NCI-H748 (cell line): ENCODE measurements around the gene SRCAP.
A peak's percentile ranks its signal among the peaks of the same experiment; 100 is the strongest.

Experiments used
- DNase-seq: peaks from one replicate; lab custom pipeline; 2025; ENCODE audit not compliant: unreplicated experiment; lab: John Stamatoyannopoulos, UW

Gene SRCAP

DNA sequence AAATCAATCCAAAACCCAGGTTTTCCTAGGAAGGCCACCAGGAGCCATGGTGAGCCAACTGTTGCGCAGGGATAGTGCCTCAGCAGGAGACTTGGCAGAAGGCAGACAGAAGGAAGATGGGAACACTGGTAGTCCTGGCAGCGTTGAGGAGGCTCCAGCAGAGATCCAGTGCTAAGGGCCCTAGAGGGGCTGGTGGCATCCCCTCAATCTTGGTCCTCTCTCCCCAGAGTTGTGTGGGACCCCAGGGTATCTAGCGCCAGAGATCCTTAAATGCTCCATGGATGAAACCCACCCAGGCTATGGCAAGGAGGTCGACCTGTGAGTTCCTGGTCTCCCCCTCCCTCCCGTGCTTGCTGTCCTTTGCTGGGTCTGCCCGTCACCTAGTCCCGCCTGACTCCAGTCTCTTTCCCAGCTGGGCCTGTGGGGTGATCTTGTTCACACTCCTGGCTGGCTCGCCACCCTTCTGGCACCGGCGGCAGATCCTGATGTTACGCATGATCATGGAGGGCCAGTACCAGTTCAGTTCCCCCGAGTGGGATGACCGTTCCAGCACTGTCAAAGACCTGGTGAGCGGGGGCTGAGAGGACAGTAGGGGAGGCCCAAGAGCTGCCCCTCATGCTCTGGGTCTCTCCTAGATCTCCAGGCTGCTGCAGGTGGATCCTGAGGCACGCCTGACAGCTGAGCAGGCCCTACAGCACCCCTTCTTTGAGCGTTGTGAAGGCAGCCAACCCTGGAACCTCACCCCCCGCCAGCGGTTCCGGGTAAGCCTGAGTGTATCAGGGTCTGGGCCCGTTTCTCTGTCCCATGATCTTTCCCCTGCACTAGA is 57.2 kb downstream of the SRCAP start:
- DNase-seq = no peak

DNA sequence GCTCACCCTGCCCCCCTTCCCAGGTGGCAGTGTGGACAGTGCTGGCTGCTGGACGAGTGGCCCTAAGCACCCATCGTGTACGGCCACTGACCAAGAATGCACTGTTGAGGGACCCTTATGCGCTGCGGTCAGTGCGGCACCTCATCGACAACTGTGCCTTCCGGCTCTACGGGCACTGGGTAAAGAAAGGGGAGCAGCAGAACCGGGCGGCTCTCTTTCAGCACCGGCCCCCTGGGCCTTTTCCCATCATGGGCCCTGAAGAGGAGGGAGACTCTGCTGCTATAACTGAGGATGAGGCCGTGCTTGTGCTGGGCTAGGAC is 57.8 kb downstream of the SRCAP start:
- DNase-seq = no peak

- no peak for DNase-seq
Measured at GRCh38 chr16:30757316-30757715, 58.3 kb downstream of the SRCAP start.

DNA sequence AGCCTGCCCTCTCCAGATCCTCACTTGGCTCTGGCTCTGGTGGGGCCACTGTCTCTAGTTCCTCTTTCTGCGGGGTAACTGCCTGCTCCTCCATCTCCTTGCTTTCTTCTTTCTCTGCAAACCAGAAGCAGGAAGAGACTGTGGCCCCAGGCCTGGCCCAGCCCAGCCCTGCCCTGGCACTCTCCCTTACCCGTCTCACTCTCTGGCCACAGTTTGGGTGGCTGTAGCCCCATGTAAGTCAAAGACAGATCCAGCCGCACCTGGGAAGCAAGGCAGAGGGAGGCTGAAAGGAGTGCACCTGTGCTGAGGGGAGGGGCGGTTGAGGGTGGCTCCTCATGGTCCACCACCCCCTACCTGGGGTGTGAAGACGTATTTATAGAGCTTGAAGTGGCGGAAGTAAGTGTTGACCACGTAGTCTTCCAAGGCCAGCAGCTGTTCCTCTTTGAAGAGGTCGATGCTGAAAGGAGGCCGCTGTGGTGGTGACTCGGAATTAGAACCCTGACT is 60.1 kb downstream of the SRCAP start:
- no peak for DNase-seq

- no peak for DNase-seq
Measured at GRCh38 chr16:30760001-30760559, 61.1 kb downstream of the SRCAP start.

GRCh38 chr16:30760577-30761426 is 61.8 kb downstream of the SRCAP start:
- no peak for DNase-seq

- DNase-seq = peak; percentile 66
Measured at GRCh38 chr16:30761427-30761927, 62.5 kb downstream of the SRCAP start.

GRCh38 chr16:30761928-30762902 is 63.2 kb downstream of the SRCAP start, which contains the start of the genes CFAP119 and RNF40:
CFAP119 (minus strand) TSS chr16:30762062; CDS start chr16:30761748, 314 bp downstream.
RNF40 (plus strand) TSS chr16:30762322; CDS start chr16:30762546, 224 bp downstream.
- DNase-seq = peak; percentile 97

GRCh38 chr16:30762991-30763725 is 64.2 kb downstream of the SRCAP start:
- no peak for DNase-seq

- no peak for DNase-seq
Measured at GRCh38 chr16:30764086-30764485, 65.1 kb downstream of the SRCAP start.

DNA sequence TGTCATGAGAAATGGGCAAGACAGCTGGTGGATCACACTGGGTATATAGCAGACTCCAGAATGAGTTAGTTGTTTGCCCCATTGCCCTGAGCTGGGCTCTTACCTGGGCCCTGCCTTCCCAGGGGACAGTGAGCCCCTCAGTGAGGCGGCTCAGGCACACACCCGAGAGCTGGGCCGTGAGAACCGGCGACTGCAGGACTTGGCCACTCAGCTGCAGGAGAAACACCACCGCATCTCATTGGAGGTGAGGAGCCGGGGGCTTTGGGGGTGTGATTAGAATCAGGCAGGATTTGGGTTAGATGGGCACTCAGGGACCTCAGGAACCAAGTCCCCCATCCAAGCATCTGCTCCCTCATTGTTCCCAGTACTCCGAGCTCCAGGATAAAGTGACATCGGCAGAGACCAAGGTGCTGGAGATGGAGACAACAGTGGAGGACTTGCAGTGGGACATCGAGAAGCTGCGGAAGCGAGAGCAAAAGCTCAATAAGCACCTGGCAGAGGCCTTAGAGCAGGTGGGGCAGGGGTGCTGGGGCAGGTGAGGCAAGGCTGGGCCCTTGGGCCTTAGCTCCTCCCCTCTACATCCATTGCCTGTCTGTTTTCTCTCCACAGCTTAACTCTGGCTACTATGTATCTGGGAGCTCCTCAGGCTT is 66.0 kb downstream of the SRCAP start:
- DNase-seq = no peak

DNA sequence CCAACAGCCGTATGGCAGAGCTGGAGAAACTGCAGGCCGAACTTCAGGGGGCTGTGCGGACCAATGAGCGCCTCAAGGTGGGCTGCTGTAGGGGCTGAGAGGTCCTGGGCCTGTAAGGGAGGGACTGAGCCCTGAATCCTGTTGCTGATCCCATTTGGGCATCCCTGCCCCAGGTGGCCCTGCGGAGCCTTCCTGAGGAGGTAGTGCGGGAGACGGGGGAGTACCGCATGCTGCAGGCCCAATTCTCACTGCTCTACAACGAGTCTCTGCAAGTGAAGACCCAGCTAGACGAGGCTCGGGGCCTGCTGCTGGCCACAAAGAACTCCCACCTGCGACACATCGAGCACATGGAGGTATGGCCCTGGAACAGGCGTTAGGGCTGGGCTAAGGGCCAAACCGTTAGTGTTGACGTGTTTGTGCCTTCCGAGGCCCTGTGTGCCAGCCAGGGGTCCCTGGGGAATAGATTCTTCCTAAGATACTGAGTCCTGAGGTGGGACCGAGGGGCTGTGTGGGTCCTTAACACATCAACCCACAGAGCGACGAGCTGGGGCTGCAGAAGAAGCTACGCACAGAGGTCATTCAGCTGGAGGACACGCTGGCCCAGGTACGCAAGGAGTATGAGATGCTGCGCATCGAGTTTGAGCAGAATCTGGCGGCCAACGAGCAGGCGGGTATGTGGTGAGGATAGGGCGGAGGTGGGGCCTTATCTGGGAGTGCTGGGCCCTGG is 67.4 kb downstream of the SRCAP start:
- no peak for DNase-seq

DNA sequence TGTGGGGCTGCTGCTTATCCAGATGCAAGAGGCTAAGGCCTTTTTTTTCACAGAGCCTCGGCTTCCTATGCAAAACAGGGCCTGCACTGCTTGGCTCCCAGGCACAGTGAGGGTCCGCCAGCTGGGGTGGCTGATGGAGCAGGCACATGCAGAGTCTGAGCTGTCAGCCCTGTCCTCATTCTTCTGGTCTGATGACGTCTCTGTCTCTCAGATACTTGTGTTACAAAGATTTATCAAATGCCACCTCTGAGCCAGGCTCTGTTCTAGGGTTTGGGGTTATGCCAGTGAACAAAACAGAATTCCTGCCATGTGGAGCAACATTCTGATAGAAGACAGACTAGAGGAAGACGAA is 67.9 kb downstream of the SRCAP start:
- DNase-seq = no peak

GRCh38 chr16:30767767-30768465 is 68.9 kb downstream of the SRCAP start:
- no peak for DNase-seq

DNA sequence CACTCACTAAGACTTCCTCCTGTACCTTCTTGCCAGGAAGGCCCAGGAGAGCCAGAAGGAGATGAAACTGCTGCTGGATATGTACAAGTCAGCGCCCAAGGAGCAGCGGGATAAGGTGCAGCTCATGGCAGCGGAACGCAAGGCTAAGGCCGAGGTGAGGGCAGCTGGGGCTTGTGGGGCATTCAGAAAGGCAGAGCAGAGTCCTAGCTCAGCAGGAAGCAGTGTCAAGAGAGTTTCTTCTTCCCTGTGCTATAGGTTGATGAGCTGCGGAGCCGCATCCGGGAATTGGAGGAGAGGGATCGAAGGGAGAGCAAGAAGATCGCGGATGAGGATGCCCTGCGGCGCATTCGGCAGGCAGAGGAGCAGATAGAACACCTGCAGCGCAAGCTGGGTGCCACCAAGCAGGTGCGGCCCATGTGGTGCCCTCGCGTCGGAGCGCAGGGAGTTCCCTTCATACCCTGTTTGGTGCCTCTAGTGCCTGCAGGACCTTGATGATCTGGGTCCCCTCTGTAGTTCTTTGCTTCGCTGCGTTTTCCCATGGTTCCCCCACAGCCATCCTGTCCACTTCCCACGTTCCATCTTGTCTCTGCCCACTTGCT is 69.7 kb downstream of the SRCAP start:
- DNase-seq = no peak

DNA sequence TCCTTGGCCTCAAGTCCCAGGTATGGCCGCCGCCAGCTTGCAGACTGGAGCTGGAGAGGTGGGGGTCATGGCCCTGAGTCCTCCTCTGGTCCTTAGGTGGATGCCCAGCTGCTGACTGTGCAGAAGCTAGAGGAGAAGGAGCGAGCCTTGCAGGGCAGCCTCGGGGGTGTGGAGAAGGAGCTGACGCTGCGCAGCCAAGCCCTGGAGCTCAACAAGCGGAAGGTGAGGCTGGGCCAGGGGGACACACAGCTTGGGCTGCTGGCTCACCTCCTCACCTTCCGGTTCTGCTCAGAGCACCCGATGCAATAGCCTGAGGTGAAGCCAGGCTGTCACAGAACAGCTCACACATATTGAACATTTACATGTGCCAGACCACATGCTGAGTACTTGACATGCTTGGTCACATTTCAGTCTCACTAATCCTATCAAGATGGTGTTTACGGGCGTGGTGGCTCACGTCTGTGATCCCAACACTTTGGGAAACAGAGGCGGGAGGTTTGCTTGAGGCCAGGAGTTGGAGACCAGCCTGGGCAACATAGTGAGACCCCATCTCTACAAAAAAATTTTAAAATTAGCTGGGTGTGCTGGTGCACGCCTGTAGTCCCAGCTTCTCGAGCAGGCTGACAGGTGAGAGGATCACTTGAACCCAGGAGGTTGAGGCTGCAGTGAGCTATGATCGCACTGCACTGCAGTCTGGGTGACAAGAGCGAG is 70.6 kb downstream of the SRCAP start:
- no peak for DNase-seq

GRCh38 chr16:30771726-30772125 is 72.8 kb downstream of the SRCAP start:
- DNase-seq = no peak
